HepG2 (cell line): Measurements from ENCODE around the gene SLC16A2. TPM values are rescaled to one million over a fixed set of nuclear protein-coding genes. Genes with fewer than 3 reads are reported as not detected.

Source experiments
- ATAC-seq: fragments of 200-7000 bp; cut with Tn5 transposase; 3 replicates; pipeline ENCODE4 v1.9.1; 2020; ENCODE audit warnings: mild to moderate bottlenecking, moderate library complexity
- BruUV-seq: library from RNA; stranded (reverse); fragments of 400-500 nt; replicated peaks from 2 replicates; lab custom pipeline; 2021; lab: Mats Ljungman, UMichigan
- CTCF ChIA-PET: fragments of 300-600 bp; formaldehyde crosslinking; extraction: SDS; loops from one replicate; lab custom pipeline; 2021; ENCODE audit warnings: low total read pairs, inconsistent platforms, low intra/inter-chr PET ratio; lab: Yijun Ruan, JAX
- POLR2A ChIA-PET: fragments of 350-600 bp; sonication (Branson Sonifier 250); formaldehyde crosslinking; loops from one replicate; lab custom pipeline; 2020; ENCODE audit warnings: antibody characterized with exemption, inconsistent platforms; lab: Yijun Ruan, JAX
- DNase-seq: peaks from one replicate; pipeline ENCODE4 v3.0.0-alpha.2; 2015; ENCODE audit warnings: low spot score
- FAIRE-seq: peaks from 3 replicates; lab custom pipeline; 2011; peaks lifted over from hg19 to GRCh38; lab: Jason Lieb, UNC
- H2AFZ ChIP-seq: one replicate; pipeline ENCODE4 v1.6.1; 2011; ENCODE audit warnings: low read length, inconsistent platforms
- H3K27ac ChIP-seq: fragments of 300-600 bp; 3 replicates; pipeline ENCODE4 v1.8.0; 2011; ENCODE audit warnings: mixed run types, mild to moderate bottlenecking, mixed read lengths, low read length, inconsistent platforms; ENCODE audit not compliant: insufficient read depth; ENCODE audit errors: extremely low read length
- H3K27me3 ChIP-seq, 2 experiments: fragments of 200-600 bp in 1 of 2; 2 replicates in 1 of 2; 3 replicates in 1 of 2; pipeline versions ENCODE4 v1.6.0 to v1.8.0; 2011; ENCODE audit warnings: low read length in 2 of 2, mild to moderate bottlenecking in 2 of 2, moderate library complexity in 2 of 2, inconsistent platforms in 1 of 2; ENCODE audit not compliant: insufficient read depth in 2 of 2, control insufficient read depth in 1 of 2
- H3K36me3 ChIP-seq, 2 experiments: fragments of 200-600 bp in 1 of 2; replicated peaks in 1 of 2; 2 replicates in 1 of 2; 3 replicates in 1 of 2; pipeline versions ENCODE4 v1.5.1 to v1.8.0; 2011; ENCODE audit warnings: low read length in 2 of 2, inconsistent platforms in 1 of 2; ENCODE audit not compliant: insufficient read depth in 2 of 2, control insufficient read depth in 1 of 2
- H3K4me1 ChIP-seq: 2 replicates; pipeline ENCODE4 v1.5.1; 2012; ENCODE audit warnings: low read length, inconsistent platforms; ENCODE audit not compliant: insufficient read depth
- H3K4me2 ChIP-seq: 2 replicates; pipeline ENCODE4 v1.6.0; 2011; ENCODE audit warnings: low read depth, low read length, inconsistent platforms
- H3K4me3 ChIP-seq, 3 experiments: fragments of 200-600 bp in 1 of 3; sonication (generic), shearing (Covaris generic) in 1 of 3; replicated peaks in 1 of 3; 2 replicates each; pipeline ENCODE4 v1.5.1; 2011 to 2016; ENCODE audit warnings: low read length in 3 of 3, inconsistent platforms in 2 of 3, low read depth in 2 of 3, mild to moderate bottlenecking in 2 of 3, control low read depth in 1 of 3, mixed read lengths in 1 of 3; ENCODE audit not compliant: insufficient read depth in 1 of 3
- H3K79me2 ChIP-seq: one replicate; pipeline ENCODE4 v1.6.1; 2011; ENCODE audit warnings: low read length, inconsistent platforms; ENCODE audit not compliant: insufficient read depth
- H3K9ac ChIP-seq: 2 replicates; pipeline ENCODE4 v1.6.0; 2011; ENCODE audit warnings: mild to moderate bottlenecking, low read depth, low read length, inconsistent platforms; ENCODE audit not compliant: insufficient read depth
- H3K9me3 ChIP-seq: 2 replicates; pipeline ENCODE4 v1.5.1; 2012; ENCODE audit warnings: mild to moderate bottlenecking, low read length
- H4K20me1 ChIP-seq: 2 replicates; pipeline ENCODE4 v1.6.0; 2011; ENCODE audit warnings: inconsistent platforms, mild to moderate bottlenecking, low read length, moderate library complexity; ENCODE audit not compliant: insufficient read depth
- CREB1 ChIP-seq, 2 experiments: fragments of 450-650 bp in 1 of 2; IDR thresholded peaks; 2 replicates each; pipeline ENCODE4 v1.6.1; 2016 to 2017; ENCODE audit warnings: control low read depth in 1 of 2, mild to moderate bottlenecking in 1 of 2, missing compliant biosample characterization in 1 of 2, missing genetic modification characterization in 1 of 2
- JUNB ChIP-seq: sonication (generic); formaldehyde crosslinking; IDR thresholded peaks from 2 replicates; pipeline ENCODE4 v1.8.0; 2022; ENCODE audit warnings: missing genetic modification reagents, mild to moderate bottlenecking, borderline replicate concordance
- ZNF33B ChIP-seq: sonication (generic); formaldehyde crosslinking; IDR thresholded peaks from 2 replicates; pipeline ENCODE4 v1.5.1; 2020; ENCODE audit warnings: mild to moderate bottlenecking, missing genetic modification reagents
- ZNF615 ChIP-seq: sonication (generic); formaldehyde crosslinking; IDR thresholded peaks from 2 replicates; pipeline ENCODE4 v1.5.0; 2020; ENCODE audit warnings: mild to moderate bottlenecking, missing genetic modification reagents, borderline replicate concordance
- ZNF678 ChIP-seq: sonication (generic); formaldehyde crosslinking; IDR thresholded peaks from 2 replicates; pipeline ENCODE4 v1.4.0; 2020; ENCODE audit warnings: mild to moderate bottlenecking, missing genetic modification reagents
- ZNF788 ChIP-seq: sonication (generic); formaldehyde crosslinking; IDR thresholded peaks from 2 replicates; pipeline ENCODE4 v1.5.0; 2020; ENCODE audit warnings: mild to moderate bottlenecking, missing genetic modification reagents, borderline replicate concordance
- WGBS: methylation state at CpG from one replicate; pipeline ENCODE4 v1.1.6; 2017; ENCODE audit warnings: low lambda C conversion rate; 5-methylcytosine and 5-hydroxymethylcytosine counted together
- in situ Hi-C: cut with HindIII; loops from 2 replicates; pipeline ENCODE4 v1.10.0; 2017; ENCODE audit warnings: low pct_unique_long_range_greater_than_20kb; ENCODE audit not compliant: extremely low pct_ligation_motif_present
- intact Hi-C: fragments of 100-400 bp; cut with micrococcal nuclease; formaldehyde crosslinking; loops from one replicate; pipeline ENCODE4 v1.10.0; 2022; ENCODE audit not compliant: unreplicated experiment
- polyA plus RNA-seq, 8 experiments: library from polyadenylated mRNA; depleted of rRNA in 3 of 8; stranded (reverse) in 7 of 8; unstranded in 1 of 8; fragments of >200 nt; fragmentation: Illumina TruSeq in 4 of 8; extraction: Trizol in 4 of 8; gene quantifications; 2 replicates each; pipeline versions ENCODE4 v1.2.1 to v1.2.3, GENCODE V29; 2011 to 2016; ENCODE audit warnings: low read depth in 4 of 8, missing spikeins in 1 of 8, mixed read lengths in 1 of 8; ENCODE audit not compliant: insufficient read depth in 1 of 8
- total RNA-seq, 5 experiments: library from RNA; depleted of rRNA; stranded (reverse); fragments of >200 nt; fragmentation: Illumina TruSeq; extraction: Trizol; gene quantifications; 2 replicates each; pipeline ENCODE4 v1.2.3, GENCODE V29; 2016; ENCODE audit warnings: low read depth in 1 of 5
- TF ChIP-seq, protein P1 (sequence below): sonication (generic); formaldehyde crosslinking; IDR thresholded peaks from 2 replicates; pipeline ENCODE4 v1.5.0; 2020; ENCODE audit warnings: missing genetic modification reagents
- TF ChIP-seq, protein P2 (sequence below): sonication (generic); formaldehyde crosslinking; IDR thresholded peaks from 2 replicates; pipeline ENCODE4 v1.4.0; 2020; ENCODE audit warnings: missing genetic modification reagents

SLC16A2 gene
- total and polyA plus RNA-seq, 2 of the 13 experiments (the other 11 are each of a cell fraction or from before 2014, with no cell fraction given), result 0.07 to 0.08 TPM

DNA sequence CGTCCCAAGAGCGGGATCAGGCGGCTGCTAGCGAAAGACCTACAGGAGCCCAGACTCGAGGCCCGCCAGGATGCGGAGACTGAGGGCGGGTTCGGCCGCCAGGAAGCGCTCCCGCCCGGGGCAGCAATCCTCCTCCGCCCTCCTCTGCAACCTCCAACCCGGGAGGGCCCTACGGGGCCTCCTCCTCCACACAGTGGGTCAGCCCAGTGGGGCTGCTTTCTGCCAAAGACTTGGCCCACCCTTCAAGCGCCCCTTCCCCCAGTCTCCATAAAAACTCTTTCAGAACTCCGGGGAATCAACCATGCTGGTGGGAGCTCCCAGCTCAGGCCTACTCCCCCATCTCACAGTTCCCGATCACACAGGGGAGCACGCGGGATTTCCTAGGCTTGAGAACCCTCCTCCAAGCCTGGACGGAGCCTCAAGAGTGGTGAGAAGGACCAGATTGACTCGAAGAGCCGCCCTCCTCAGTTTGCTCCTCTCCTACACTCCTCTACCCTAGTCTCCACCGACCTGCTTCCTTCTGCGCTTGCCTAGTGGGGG is 115.6 kb downstream of the SLC16A2 start:
- no TSS peak for BruUV-seq
- H3K79me2 ChIP-seq, result no peaks in the 10 kb centered on the region
- H3K9me3 ChIP-seq, result no peaks in the 10 kb centered on the region
- 98% methylated on average over 5 of the region's 26 CpGs for WGBS
- in situ Hi-C loops (no loop called here), intact Hi-C loops (no loop called here)
- no peaks in the 10 kb centered on the region for H3K4me1 ChIP-seq
- ATAC-seq, result no peak
- no peak for FAIRE-seq
- H2AFZ ChIP-seq, result no peak overlapping the region
- H3K36me3 ChIP-seq, result no peaks in the 10 kb centered on the region
- H3K27ac ChIP-seq, result no peak overlapping the region
- H3K4me2 ChIP-seq, result no peak overlapping the region
- no peaks in the 10 kb centered on the region for H4K20me1 ChIP-seq
- ChIA-PET POLR2A (no interaction called here), CTCF (no interaction called here)
- TF ChIP-seq CREB1 (IDR thresholded peaks at IDR 0.05) (no peak), CREB1 (CRISPR knock-in tag; IDR thresholded peaks at IDR 0.05) (no peak), JUNB (CRISPR knock-in tag) (no peak), ZNF788 (no peak), ZNF678 (CRISPR knock-in tag) (no peak), ZNF33B (CRISPR knock-in tag) (no peak)
- TF ChIP-seq, protein P1, sequence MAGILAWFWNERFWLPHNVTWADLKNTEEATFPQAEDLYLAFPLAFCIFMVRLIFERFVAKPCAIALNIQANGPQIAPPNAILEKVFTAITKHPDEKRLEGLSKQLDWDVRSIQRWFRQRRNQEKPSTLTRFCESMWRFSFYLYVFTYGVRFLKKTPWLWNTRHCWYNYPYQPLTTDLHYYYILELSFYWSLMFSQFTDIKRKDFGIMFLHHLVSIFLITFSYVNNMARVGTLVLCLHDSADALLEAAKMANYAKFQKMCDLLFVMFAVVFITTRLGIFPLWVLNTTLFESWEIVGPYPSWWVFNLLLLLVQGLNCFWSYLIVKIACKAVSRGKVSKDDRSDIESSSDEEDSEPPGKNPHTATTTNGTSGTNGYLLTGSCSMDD (CRISPR knock-in tag), result no peak
- no peak overlapping the region for H3K4me3 ChIP-seq
- no peak overlapping the region for H3K9ac ChIP-seq
- no peaks in the 10 kb centered on the region for H3K27me3 ChIP-seq
- no peak for DNase-seq

DNA sequence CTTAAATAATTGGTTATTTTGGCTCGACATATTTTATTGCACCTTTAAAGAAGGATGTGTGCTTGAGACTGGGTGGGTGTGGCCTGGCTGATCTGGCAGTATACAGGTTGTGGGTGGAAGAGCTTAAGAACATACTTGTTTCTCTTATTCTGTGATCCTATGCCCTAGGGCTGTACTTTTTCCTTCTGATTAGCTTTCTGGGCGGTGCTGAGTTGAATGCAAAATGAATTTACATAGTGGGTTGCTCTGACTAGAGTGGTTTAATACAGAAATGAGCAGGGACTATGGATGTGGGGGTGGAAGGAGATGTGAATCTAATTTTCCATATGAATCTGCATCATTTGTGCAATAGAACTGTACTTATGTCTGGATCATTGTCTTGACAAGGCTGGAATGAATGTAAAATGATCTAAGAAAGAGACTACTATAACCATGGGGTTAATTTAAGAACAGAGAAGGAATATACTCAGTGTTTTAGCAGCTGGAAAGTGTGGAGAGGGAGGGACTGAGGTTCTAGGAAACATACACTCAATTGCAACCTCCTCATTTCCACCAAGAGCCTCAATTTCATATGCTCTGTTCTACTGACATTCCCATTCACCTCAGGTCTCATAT is 119.4 kb downstream of the SLC16A2 start:
- Histone ChIP-seq H2AFZ (no peak overlapping the region), H4K20me1 (no peaks in the 10 kb centered on the region), H3K79me2 (no peaks in the 10 kb centered on the region), H3K4me1 (no peaks in the 10 kb centered on the region), H3K4me2 (no peak overlapping the region), H3K27me3 (no peaks in the 10 kb centered on the region), H3K9ac (no peak overlapping the region), H3K9me3 (no peaks in the 10 kb centered on the region), H3K27ac (no peak overlapping the region), H3K4me3 (no peak overlapping the region), H3K36me3 (no peaks in the 10 kb centered on the region)
- FAIRE-seq, result no peak
- no peak for DNase-seq
- ATAC-seq, result no peak
- ChIA-PET CTCF (interaction anchor here (1.2 kb wide), 1 partner anchor 10 kb away, joined by 3 read pairs; no protein-coding TSS in a partner anchor), POLR2A (no interaction called here)
- BruUV-seq, result no TSS peak
- intact Hi-C loops, result no loop called here
- in situ Hi-C loops, result no loop called here
- WGBS, result 0% methylated on average over 2 of the region's 2 CpGs
- no peak for TF ChIP-seq ZNF615 (CRISPR knock-in tag)
- TF ChIP-seq, protein P2, sequence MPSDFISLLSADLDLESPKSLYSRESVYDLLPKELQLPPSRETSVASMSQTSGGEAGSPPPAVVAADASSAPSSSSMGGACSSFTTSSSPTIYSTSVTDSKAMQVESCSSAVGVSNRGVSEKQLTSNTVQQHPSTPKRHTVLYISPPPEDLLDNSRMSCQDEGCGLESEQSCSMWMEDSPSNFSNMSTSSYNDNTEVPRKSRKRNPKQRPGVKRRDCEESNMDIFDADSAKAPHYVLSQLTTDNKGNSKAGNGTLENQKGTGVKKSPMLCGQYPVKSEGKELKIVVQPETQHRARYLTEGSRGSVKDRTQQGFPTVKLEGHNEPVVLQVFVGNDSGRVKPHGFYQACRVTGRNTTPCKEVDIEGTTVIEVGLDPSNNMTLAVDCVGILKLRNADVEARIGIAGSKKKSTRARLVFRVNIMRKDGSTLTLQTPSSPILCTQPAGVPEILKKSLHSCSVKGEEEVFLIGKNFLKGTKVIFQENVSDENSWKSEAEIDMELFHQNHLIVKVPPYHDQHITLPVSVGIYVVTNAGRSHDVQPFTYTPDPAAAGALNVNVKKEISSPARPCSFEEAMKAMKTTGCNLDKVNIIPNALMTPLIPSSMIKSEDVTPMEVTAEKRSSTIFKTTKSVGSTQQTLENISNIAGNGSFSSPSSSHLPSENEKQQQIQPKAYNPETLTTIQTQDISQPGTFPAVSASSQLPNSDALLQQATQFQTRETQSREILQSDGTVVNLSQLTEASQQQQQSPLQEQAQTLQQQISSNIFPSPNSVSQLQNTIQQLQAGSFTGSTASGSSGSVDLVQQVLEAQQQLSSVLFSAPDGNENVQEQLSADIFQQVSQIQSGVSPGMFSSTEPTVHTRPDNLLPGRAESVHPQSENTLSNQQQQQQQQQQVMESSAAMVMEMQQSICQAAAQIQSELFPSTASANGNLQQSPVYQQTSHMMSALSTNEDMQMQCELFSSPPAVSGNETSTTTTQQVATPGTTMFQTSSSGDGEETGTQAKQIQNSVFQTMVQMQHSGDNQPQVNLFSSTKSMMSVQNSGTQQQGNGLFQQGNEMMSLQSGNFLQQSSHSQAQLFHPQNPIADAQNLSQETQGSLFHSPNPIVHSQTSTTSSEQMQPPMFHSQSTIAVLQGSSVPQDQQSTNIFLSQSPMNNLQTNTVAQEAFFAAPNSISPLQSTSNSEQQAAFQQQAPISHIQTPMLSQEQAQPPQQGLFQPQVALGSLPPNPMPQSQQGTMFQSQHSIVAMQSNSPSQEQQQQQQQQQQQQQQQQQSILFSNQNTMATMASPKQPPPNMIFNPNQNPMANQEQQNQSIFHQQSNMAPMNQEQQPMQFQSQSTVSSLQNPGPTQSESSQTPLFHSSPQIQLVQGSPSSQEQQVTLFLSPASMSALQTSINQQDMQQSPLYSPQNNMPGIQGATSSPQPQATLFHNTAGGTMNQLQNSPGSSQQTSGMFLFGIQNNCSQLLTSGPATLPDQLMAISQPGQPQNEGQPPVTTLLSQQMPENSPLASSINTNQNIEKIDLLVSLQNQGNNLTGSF (CRISPR knock-in tag), result no peak
